HepG2 (cell line): ENCODE data around the gene CIB1. TPM values are rescaled to one million over a fixed set of nuclear protein-coding genes. Genes with fewer than 3 reads are reported as not detected.

Source experiments
- ATAC-seq: fragments of 200-7000 bp; cut with Tn5 transposase; 3 replicates; pipeline ENCODE4 v1.9.1; 2020; ENCODE audit warnings: mild to moderate bottlenecking, moderate library complexity
- BruUV-seq: library from RNA; stranded (reverse); fragments of 400-500 nt; replicated peaks from 2 replicates; lab custom pipeline; 2021; lab: Mats Ljungman, UMichigan
- CTCF ChIA-PET: fragments of 300-600 bp; formaldehyde crosslinking; extraction: SDS; loops from one replicate; lab custom pipeline; 2021; ENCODE audit warnings: low total read pairs, inconsistent platforms, low intra/inter-chr PET ratio; lab: Yijun Ruan, JAX
- POLR2A ChIA-PET: fragments of 350-600 bp; sonication (Branson Sonifier 250); formaldehyde crosslinking; loops from one replicate; lab custom pipeline; 2020; ENCODE audit warnings: antibody characterized with exemption, inconsistent platforms; lab: Yijun Ruan, JAX
- DNase-seq: peaks from one replicate; pipeline ENCODE4 v3.0.0-alpha.2; 2015; ENCODE audit warnings: low spot score
- FAIRE-seq: peaks from 3 replicates; lab custom pipeline; 2011; peaks lifted over from hg19 to GRCh38; lab: Jason Lieb, UNC
- H2AFZ ChIP-seq: one replicate; pipeline ENCODE4 v1.6.1; 2011; ENCODE audit warnings: low read length, inconsistent platforms
- H3K27ac ChIP-seq: fragments of 300-600 bp; 3 replicates; pipeline ENCODE4 v1.8.0; 2011; ENCODE audit warnings: mixed run types, mild to moderate bottlenecking, mixed read lengths, low read length, inconsistent platforms; ENCODE audit not compliant: insufficient read depth; ENCODE audit errors: extremely low read length
- H3K27me3 ChIP-seq, 2 experiments: fragments of 200-600 bp in 1 of 2; 2 replicates in 1 of 2; 3 replicates in 1 of 2; pipeline versions ENCODE4 v1.6.0 to v1.8.0; 2011; ENCODE audit warnings: low read length in 2 of 2, mild to moderate bottlenecking in 2 of 2, moderate library complexity in 2 of 2, inconsistent platforms in 1 of 2; ENCODE audit not compliant: insufficient read depth in 2 of 2, control insufficient read depth in 1 of 2
- H3K36me3 ChIP-seq, 2 experiments: fragments of 200-600 bp in 1 of 2; replicated peaks in 1 of 2; 2 replicates in 1 of 2; 3 replicates in 1 of 2; pipeline versions ENCODE4 v1.5.1 to v1.8.0; 2011; ENCODE audit warnings: low read length in 2 of 2, inconsistent platforms in 1 of 2; ENCODE audit not compliant: insufficient read depth in 2 of 2, control insufficient read depth in 1 of 2
- H3K4me1 ChIP-seq: 2 replicates; pipeline ENCODE4 v1.5.1; 2012; ENCODE audit warnings: low read length, inconsistent platforms; ENCODE audit not compliant: insufficient read depth
- H3K4me2 ChIP-seq: 2 replicates; pipeline ENCODE4 v1.6.0; 2011; ENCODE audit warnings: low read depth, low read length, inconsistent platforms
- H3K4me3 ChIP-seq, 3 experiments: fragments of 200-600 bp in 1 of 3; sonication (generic), shearing (Covaris generic) in 1 of 3; replicated peaks in 1 of 3; 2 replicates each; pipeline ENCODE4 v1.5.1; 2011 to 2016; ENCODE audit warnings: low read length in 3 of 3, inconsistent platforms in 2 of 3, low read depth in 2 of 3, mild to moderate bottlenecking in 2 of 3, control low read depth in 1 of 3, mixed read lengths in 1 of 3; ENCODE audit not compliant: insufficient read depth in 1 of 3
- H3K79me2 ChIP-seq: one replicate; pipeline ENCODE4 v1.6.1; 2011; ENCODE audit warnings: low read length, inconsistent platforms; ENCODE audit not compliant: insufficient read depth
- H3K9ac ChIP-seq: 2 replicates; pipeline ENCODE4 v1.6.0; 2011; ENCODE audit warnings: mild to moderate bottlenecking, low read depth, low read length, inconsistent platforms; ENCODE audit not compliant: insufficient read depth
- H3K9me3 ChIP-seq: 2 replicates; pipeline ENCODE4 v1.5.1; 2012; ENCODE audit warnings: mild to moderate bottlenecking, low read length
- H4K20me1 ChIP-seq: 2 replicates; pipeline ENCODE4 v1.6.0; 2011; ENCODE audit warnings: inconsistent platforms, mild to moderate bottlenecking, low read length, moderate library complexity; ENCODE audit not compliant: insufficient read depth
- CBX2 ChIP-seq, 2 experiments: fragments of 200-600 bp in 1 of 2; sonication (generic); formaldehyde crosslinking in 1 of 2; IDR thresholded peaks; 2 replicates each; pipeline versions ENCODE4 v1.7.0 to v1.8.1; 2018 to 2022; ENCODE audit warnings: low read depth in 2 of 2, low read length in 1 of 2, mild to moderate bottlenecking in 1 of 2, missing genetic modification reagents in 1 of 2
- HNRNPK ChIP-seq: fragments of 200-400 bp; formaldehyde crosslinking; IDR thresholded peaks from 2 replicates; pipeline ENCODE4 v1.6.1; 2018; ENCODE audit warnings: low read length, low read depth, moderate library complexity, mild to moderate bottlenecking; ENCODE audit not compliant: poor library complexity, severe bottlenecking
- MATR3 ChIP-seq: sonication (generic); formaldehyde crosslinking; IDR thresholded peaks from 2 replicates; pipeline ENCODE4 v1.4.0; 2020; ENCODE audit warnings: missing genetic modification reagents
- PHB2 ChIP-seq: fragments of 450-650 bp; IDR thresholded peaks from 2 replicates; pipeline ENCODE4 v1.6.1; 2018; ENCODE audit not compliant: partially characterized antibody
- REPIN1 ChIP-seq: sonication (generic); formaldehyde crosslinking; IDR thresholded peaks from 2 replicates; pipeline ENCODE4 v1.8.0; 2022; ENCODE audit warnings: missing genetic modification reagents, low read depth, mild to moderate bottlenecking, borderline replicate concordance
- RORA ChIP-seq: sonication (generic); formaldehyde crosslinking; IDR thresholded peaks from 2 replicates; pipeline ENCODE4 v1.5.0; 2020; ENCODE audit warnings: mild to moderate bottlenecking, missing genetic modification reagents, moderate library complexity
- SKI ChIP-seq: fragments of 450-650 bp; IDR thresholded peaks from one replicate; pipeline ENCODE4 v1.6.1; 2018; ENCODE audit warnings: mild to moderate bottlenecking; ENCODE audit not compliant: partially characterized antibody
- ZFP36L1 ChIP-seq: sonication (generic); formaldehyde crosslinking; IDR thresholded peaks from 2 replicates; pipeline ENCODE4 v1.8.0; 2022; ENCODE audit warnings: mild to moderate bottlenecking, missing genetic modification reagents, moderate library complexity
- ZNF296 ChIP-seq: sonication (generic); formaldehyde crosslinking; conservative IDR thresholded peaks from 2 replicates; pipeline ENCODE4 v1.5.0; 2020; ENCODE audit warnings: mild to moderate bottlenecking, missing genetic modification reagents
- ZNF772 ChIP-seq: sonication (generic); formaldehyde crosslinking; IDR thresholded peaks from 2 replicates; pipeline ENCODE4 v1.5.0; 2020; ENCODE audit warnings: mild to moderate bottlenecking, missing genetic modification reagents
- WGBS: methylation state at CpG from one replicate; pipeline ENCODE4 v1.1.6; 2017; ENCODE audit warnings: low lambda C conversion rate; 5-methylcytosine and 5-hydroxymethylcytosine counted together
- in situ Hi-C: cut with HindIII; loops from 2 replicates; pipeline ENCODE4 v1.10.0; 2017; ENCODE audit warnings: low pct_unique_long_range_greater_than_20kb; ENCODE audit not compliant: extremely low pct_ligation_motif_present
- intact Hi-C: fragments of 100-400 bp; cut with micrococcal nuclease; formaldehyde crosslinking; loops from one replicate; pipeline ENCODE4 v1.10.0; 2022; ENCODE audit not compliant: unreplicated experiment
- polyA plus RNA-seq, 8 experiments: library from polyadenylated mRNA; depleted of rRNA in 3 of 8; stranded (reverse) in 7 of 8; unstranded in 1 of 8; fragments of >200 nt; fragmentation: Illumina TruSeq in 4 of 8; extraction: Trizol in 4 of 8; gene quantifications; 2 replicates each; pipeline versions ENCODE4 v1.2.1 to v1.2.3, GENCODE V29; 2011 to 2016; ENCODE audit warnings: low read depth in 4 of 8, missing spikeins in 1 of 8, mixed read lengths in 1 of 8; ENCODE audit not compliant: insufficient read depth in 1 of 8
- total RNA-seq, 5 experiments: library from RNA; depleted of rRNA; stranded (reverse); fragments of >200 nt; fragmentation: Illumina TruSeq; extraction: Trizol; gene quantifications; 2 replicates each; pipeline ENCODE4 v1.2.3, GENCODE V29; 2016; ENCODE audit warnings: low read depth in 1 of 5
- TF ChIP-seq, protein P1 (sequence below): fragments of 450-650 bp; IDR thresholded peaks from 2 replicates; pipeline ENCODE4 v1.6.1; 2017; ENCODE audit warnings: mild to moderate bottlenecking
- TF ChIP-seq, protein P2 (sequence below): sonication (generic); formaldehyde crosslinking; IDR thresholded peaks from 2 replicates; pipeline ENCODE4 v1.9.0; 2021; ENCODE audit warnings: missing genetic modification reagents, mild to moderate bottlenecking, borderline replicate concordance
- TF ChIP-seq, protein P3 (sequence below): sonication (generic); formaldehyde crosslinking; conservative IDR thresholded peaks from 2 replicates; pipeline ENCODE4 v1.8.0; 2022; ENCODE audit warnings: missing genetic modification reagents
- TF ChIP-seq, protein P4 (sequence below): sonication (generic); formaldehyde crosslinking; IDR thresholded peaks from 2 replicates; pipeline ENCODE4 v1.4.0; 2020; ENCODE audit warnings: mild to moderate bottlenecking, missing genetic modification reagents

Gene CIB1
- total and polyA plus RNA-seq, 2 of the 13 experiments (the other 11 are each of a cell fraction or from before 2014, with no cell fraction given), result 38.7 to 72.7 TPM

DNA sequence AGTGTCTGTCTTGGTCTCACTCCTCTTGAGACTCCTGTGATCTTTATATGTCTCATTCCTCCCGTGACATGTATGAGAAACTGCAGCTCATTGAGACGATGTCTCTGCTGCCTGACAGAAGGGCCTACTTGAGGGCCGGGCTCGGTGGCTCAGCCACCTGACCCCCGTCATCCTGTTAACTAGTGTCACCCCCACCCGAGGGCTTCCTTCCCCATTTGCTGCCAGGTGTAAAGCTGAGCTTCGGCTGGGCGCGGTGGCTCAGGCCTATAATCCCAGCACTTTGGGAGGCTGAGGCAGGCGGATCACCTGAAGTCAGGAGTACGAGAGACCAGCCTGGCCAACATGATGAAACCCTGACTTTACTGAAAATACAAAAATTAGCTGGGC is 19.9 kb downstream of the CIB1 start (continued):
- TF ChIP-seq HNRNPK (no peak), RORA (CRISPR knock-in tag) (no peak), PHB2 (no peak), REPIN1 (no peak)
- TF ChIP-seq, all 625 proteins: peak for 0

DNA sequence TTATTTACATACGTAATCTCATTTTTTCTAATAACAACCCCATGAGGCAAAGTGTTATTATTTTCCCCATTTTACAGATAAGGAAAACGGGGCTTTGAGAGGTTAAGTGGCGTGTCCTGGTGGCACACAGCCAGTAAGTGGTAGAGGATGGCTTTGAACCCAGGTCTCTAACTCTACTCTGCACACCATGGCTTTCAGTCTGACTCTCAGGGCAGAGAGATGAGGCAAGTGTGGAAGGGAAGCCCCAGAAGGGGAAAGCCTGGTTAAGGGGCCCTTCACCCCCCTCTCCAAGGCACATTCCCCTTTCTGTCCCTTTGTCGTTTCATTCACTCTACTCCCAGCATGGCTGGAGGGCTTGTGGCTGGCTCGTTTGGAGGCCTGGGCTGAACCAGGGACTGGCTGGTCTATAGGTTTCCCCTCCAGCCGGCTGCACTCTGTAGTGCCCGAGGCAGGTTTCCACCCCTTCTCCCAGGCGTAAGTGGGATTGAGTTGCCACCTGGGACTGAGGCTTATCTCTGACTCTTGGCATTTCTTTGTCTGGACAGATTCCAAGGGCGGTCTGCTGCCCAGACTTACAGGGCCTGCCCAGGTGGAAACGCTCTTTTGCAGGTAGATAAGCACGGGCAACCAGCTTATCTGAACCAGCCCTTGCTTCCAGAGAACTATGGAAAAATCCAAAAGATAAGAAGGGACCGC is 20.5 kb downstream of the CIB1 start:
- intact Hi-C loops (no loop called here), in situ Hi-C loops (no loop called here)
- CTCF ChIA-PET, result no interaction called here
- WGBS, result 95% methylated on average over 12 of the region's 12 CpGs
- H3K27ac ChIP-seq, result no peak overlapping the region
- no peak overlapping the region for H3K4me2 ChIP-seq
- no peaks in the 10 kb centered on the region for H3K79me2 ChIP-seq
- H2AFZ ChIP-seq, result no peak overlapping the region
- H4K20me1 ChIP-seq, result no peaks in the 10 kb centered on the region
- ATAC-seq, result no peak
- H3K36me3 ChIP-seq, result peaks cover 2 to 7% of the 10 kb centered on the region in 2 experiments; a peak in 1 of 5 replicates
- FAIRE-seq, result no peak
- no TSS peak for BruUV-seq
- no peaks in the 10 kb centered on the region for H3K9me3 ChIP-seq
- no peak for DNase-seq
- POLR2A ChIA-PET, result no interaction called here
- H3K27me3 ChIP-seq, result no peaks in the 10 kb centered on the region
- H3K4me1 ChIP-seq, result peaks cover 22% of the 10 kb centered on the region
- H3K4me3 ChIP-seq, result no peak overlapping the region
- H3K9ac ChIP-seq, result no peak overlapping the region
- TF ChIP-seq ZFP36L1 (CRISPR knock-in tag), result no peak
- TF ChIP-seq, protein P1, sequence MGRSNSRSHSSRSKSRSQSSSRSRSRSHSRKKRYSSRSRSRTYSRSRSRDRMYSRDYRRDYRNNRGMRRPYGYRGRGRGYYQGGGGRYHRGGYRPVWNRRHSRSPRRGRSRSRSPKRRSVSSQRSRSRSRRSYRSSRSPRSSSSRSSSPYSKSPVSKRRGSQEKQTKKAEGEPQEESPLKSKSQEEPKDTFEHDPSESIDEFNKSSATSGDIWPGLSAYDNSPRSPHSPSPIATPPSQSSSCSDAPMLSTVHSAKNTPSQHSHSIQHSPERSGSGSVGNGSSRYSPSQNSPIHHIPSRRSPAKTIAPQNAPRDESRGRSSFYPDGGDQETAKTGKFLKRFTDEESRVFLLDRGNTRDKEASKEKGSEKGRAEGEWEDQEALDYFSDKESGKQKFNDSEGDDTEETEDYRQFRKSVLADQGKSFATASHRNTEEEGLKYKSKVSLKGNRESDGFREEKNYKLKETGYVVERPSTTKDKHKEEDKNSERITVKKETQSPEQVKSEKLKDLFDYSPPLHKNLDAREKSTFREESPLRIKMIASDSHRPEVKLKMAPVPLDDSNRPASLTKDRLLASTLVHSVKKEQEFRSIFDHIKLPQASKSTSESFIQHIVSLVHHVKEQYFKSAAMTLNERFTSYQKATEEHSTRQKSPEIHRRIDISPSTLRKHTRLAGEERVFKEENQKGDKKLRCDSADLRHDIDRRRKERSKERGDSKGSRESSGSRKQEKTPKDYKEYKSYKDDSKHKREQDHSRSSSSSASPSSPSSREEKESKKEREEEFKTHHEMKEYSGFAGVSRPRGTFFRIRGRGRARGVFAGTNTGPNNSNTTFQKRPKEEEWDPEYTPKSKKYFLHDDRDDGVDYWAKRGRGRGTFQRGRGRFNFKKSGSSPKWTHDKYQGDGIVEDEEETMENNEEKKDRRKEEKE, result no peak
- no peak for TF ChIP-seq MATR3 (CRISPR knock-in tag)
- TF ChIP-seq ZNF772, result no peak
- TF ChIP-seq SKI, result no peak
- TF ChIP-seq, protein P2, sequence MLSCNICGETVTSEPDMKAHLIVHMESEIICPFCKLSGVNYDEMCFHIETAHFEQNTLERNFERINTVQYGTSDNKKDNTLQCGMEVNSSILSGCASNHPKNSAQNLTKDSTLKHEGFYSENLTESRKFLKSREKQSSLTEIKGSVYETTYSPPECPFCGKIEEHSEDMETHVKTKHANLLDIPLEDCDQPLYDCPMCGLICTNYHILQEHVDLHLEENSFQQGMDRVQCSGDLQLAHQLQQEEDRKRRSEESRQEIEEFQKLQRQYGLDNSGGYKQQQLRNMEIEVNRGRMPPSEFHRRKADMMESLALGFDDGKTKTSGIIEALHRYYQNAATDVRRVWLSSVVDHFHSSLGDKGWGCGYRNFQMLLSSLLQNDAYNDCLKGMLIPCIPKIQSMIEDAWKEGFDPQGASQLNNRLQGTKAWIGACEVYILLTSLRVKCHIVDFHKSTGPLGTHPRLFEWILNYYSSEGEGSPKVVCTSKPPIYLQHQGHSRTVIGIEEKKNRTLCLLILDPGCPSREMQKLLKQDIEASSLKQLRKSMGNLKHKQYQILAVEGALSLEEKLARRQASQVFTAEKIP (CRISPR knock-in tag), result no peak
- TF ChIP-seq CBX2 (IDR thresholded peaks at IDR 0.05; ENCODE audit: low read depth, low read length), result no peak
- TF ChIP-seq CBX2 (CRISPR knock-in tag; IDR thresholded peaks at IDR 0.05; ENCODE audit: low read depth), result no peak
- TF ChIP-seq, protein P3, sequence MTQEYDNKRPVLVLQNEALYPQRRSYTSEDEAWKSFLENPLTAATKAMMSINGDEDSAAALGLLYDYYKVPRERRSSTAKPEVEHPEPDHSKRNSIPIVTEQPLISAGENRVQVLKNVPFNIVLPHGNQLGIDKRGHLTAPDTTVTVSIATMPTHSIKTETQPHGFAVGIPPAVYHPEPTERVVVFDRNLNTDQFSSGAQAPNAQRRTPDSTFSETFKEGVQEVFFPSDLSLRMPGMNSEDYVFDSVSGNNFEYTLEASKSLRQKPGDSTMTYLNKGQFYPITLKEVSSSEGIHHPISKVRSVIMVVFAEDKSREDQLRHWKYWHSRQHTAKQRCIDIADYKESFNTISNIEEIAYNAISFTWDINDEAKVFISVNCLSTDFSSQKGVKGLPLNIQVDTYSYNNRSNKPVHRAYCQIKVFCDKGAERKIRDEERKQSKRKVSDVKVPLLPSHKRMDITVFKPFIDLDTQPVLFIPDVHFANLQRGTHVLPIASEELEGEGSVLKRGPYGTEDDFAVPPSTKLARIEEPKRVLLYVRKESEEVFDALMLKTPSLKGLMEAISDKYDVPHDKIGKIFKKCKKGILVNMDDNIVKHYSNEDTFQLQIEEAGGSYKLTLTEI (CRISPR knock-in tag), result no peak
- TF ChIP-seq ZNF296 (CRISPR knock-in tag), result no peak
- TF ChIP-seq, protein P4, sequence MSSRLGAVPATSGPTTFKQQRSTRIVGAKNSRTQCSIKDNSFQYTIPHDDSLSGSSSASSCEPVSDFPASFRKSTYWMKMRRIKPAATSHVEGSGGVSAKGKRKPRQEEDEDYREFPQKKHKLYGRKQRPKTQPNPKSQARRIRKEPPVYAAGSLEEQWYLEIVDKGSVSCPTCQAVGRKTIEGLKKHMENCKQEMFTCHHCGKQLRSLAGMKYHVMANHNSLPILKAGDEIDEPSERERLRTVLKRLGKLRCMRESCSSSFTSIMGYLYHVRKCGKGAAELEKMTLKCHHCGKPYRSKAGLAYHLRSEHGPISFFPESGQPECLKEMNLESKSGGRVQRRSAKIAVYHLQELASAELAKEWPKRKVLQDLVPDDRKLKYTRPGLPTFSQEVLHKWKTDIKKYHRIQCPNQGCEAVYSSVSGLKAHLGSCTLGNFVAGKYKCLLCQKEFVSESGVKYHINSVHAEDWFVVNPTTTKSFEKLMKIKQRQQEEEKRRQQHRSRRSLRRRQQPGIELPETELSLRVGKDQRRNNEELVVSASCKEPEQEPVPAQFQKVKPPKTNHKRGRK (CRISPR knock-in tag), result no peak
